Fibroblast of lung (primary cell): Measurements from ENCODE around the gene IRF5. TPM values are rescaled to one million over a fixed set of nuclear protein-coding genes. Genes with fewer than 3 reads are reported as not detected.

ENCODE experiments used
- DNase-seq, 2 donors: peaks; one replicate each; pipeline versions ENCODE4 v3.0.0 to v3.0.0-alpha.2; 2010; ENCODE audit warnings: low read depth in 2 of 2
- H2AFZ ChIP-seq: 2 replicates; pipeline ENCODE4 v1.5.1; 2012; ENCODE audit warnings: low read length, control low read depth, inconsistent platforms
- H3K27ac ChIP-seq: 2 replicates; pipeline ENCODE4 v1.5.1; 2011; ENCODE audit warnings: low read length, control low read depth; ENCODE audit not compliant: insufficient read depth
- H3K27me3 ChIP-seq: 2 replicates; pipeline ENCODE4 v1.5.1; 2011; ENCODE audit warnings: mild to moderate bottlenecking, low read length; ENCODE audit not compliant: control insufficient read depth, insufficient read depth
- H3K36me3 ChIP-seq: 2 replicates; pipeline ENCODE4 v1.5.1; 2011; ENCODE audit warnings: low read length; ENCODE audit not compliant: control insufficient read depth, insufficient read depth
- H3K4me1 ChIP-seq: 2 replicates; pipeline ENCODE4 v1.5.1; 2011; ENCODE audit warnings: low read length; ENCODE audit not compliant: control insufficient read depth, insufficient read depth; ENCODE audit errors: extremely low read depth
- H3K4me2 ChIP-seq: 2 replicates; pipeline ENCODE4 v1.5.1; 2011; ENCODE audit warnings: low read length, control low read depth; ENCODE audit not compliant: insufficient read depth; ENCODE audit errors: extremely low read depth
- H3K4me3 ChIP-seq, 4 experiments: fragments of 200-600 bp in 1 of 4; sonication (generic) in 1 of 4; replicated peaks in 1 of 4; 2 replicates each; pipeline ENCODE4 v1.5.1; 2011 to 2016; ENCODE audit warnings: low read length in 4 of 4, low read depth in 3 of 4, mild to moderate bottlenecking in 3 of 4, control low read depth in 2 of 4, inconsistent platforms in 1 of 4, mixed read lengths in 1 of 4; ENCODE audit not compliant: insufficient read depth in 1 of 4; ENCODE audit errors: control extremely low read depth in 1 of 4
- H3K79me2 ChIP-seq: 2 replicates; pipeline ENCODE4 v1.5.1; 2012; ENCODE audit warnings: mild to moderate bottlenecking, low read length, inconsistent platforms; ENCODE audit not compliant: control insufficient read depth, insufficient read depth
- H3K9ac ChIP-seq: 2 replicates; pipeline ENCODE4 v1.5.1; 2011; ENCODE audit warnings: mild to moderate bottlenecking, low read length, control low read depth; ENCODE audit not compliant: insufficient read depth
- H3K9me3 ChIP-seq: 2 replicates; pipeline ENCODE4 v1.5.1; 2012; ENCODE audit warnings: low read depth, low read length; ENCODE audit not compliant: control insufficient read depth, insufficient read depth
- H4K20me1 ChIP-seq: 2 replicates; pipeline ENCODE4 v1.5.1; 2011; ENCODE audit warnings: low read length; ENCODE audit not compliant: control insufficient read depth, insufficient read depth; ENCODE audit errors: extremely low read depth
- CTCF ChIP-seq, 2 donors: IDR thresholded peaks in 1 of 2; conservative IDR thresholded peaks in 1 of 2; 1 replicate in 1 of 2; 2 replicates in 1 of 2; pipeline ENCODE4 v1.5.1; 2011 to 2012; ENCODE audit warnings: low read length in 2 of 2, control low read depth in 1 of 2, inconsistent platforms in 1 of 2, low read depth in 1 of 2, mild to moderate bottlenecking in 1 of 2
- EZH2 ChIP-seq: IDR thresholded peaks from 2 replicates; pipeline ENCODE4 v1.5.1; 2012; ENCODE audit warnings: low read length, control low read depth, mild to moderate bottlenecking; ENCODE audit errors: missing control alignments
- polyA plus RNA-seq, 2 donors: library from polyadenylated mRNA; depleted of rRNA in 1 of 2; stranded (reverse) in 1 of 2; unstranded in 1 of 2; fragments of >200 nt; gene quantifications; 2 replicates each; pipeline ENCODE4 v1.2.1, GENCODE V29; 2011 to 2012; ENCODE audit warnings: missing spikeins in 1 of 2
- total RNA-seq: library from RNA; depleted of rRNA; stranded (reverse); fragments of >200 nt; gene quantifications from 2 replicates; pipeline ENCODE4 v1.2.1, GENCODE V29; 2014

The IRF5 gene
- total and polyA plus RNA-seq, 2 donors (not counting 1 experiment from before 2014, with no cell fraction given) = 0.33 TPM; not detected in 1

GRCh38 chr7:128938544-128939074 is 882 bp downstream of the IRF5 start:
- Histone ChIP-seq H3K4me3 (peak overlapping the region; percentile 26 to 39 (median 34)), H3K27me3 (peaks cover 36% of the 10 kb centered on the region), H3K79me2 (no peaks in the 10 kb centered on the region), H3K36me3 (no peaks in the 10 kb centered on the region), H4K20me1 (no peaks in the 10 kb centered on the region), H3K9ac (no peak overlapping the region), H3K9me3 (no peaks in the 10 kb centered on the region), H3K27ac (no peak overlapping the region), H3K4me2 (peak overlapping the region; percentile 80), H3K4me1 (no peaks in the 10 kb centered on the region), H2AFZ (peak overlapping the region; percentile 33)
- DNase-seq = no peak
- TF ChIP-seq CTCF (conservative IDR thresholded peaks at IDR 0.05 in 1 of 2, IDR thresholded peaks at IDR 0.05 in 1 of 2; ENCODE audit: low read depth in 1 of 2, low read length in 2 of 2) (no peak), EZH2 (peak; percentile 83)

- H3K4me2 ChIP-seq = no peak overlapping the region
- TF ChIP-seq CTCF (conservative IDR thresholded peaks at IDR 0.05 in 1 of 2, IDR thresholded peaks at IDR 0.05 in 1 of 2; ENCODE audit: low read depth in 1 of 2, low read length in 2 of 2) (no peak), EZH2 (no peak)
- H3K79me2 ChIP-seq = no peaks in the 10 kb centered on the region
- no peak overlapping the region for H3K4me3 ChIP-seq
- no peaks in the 10 kb centered on the region for H3K9me3 ChIP-seq
- no peaks in the 10 kb centered on the region for H3K4me1 ChIP-seq
- H4K20me1 ChIP-seq = no peaks in the 10 kb centered on the region
- no peak overlapping the region for H3K9ac ChIP-seq
- H3K27me3 ChIP-seq = peaks cover 36% of the 10 kb centered on the region
- no peaks in the 10 kb centered on the region for H3K36me3 ChIP-seq
- H2AFZ ChIP-seq = no peak overlapping the region
- DNase-seq = no peak
- no peak overlapping the region for H3K27ac ChIP-seq
Observed at GRCh38 chr7:128939075-128939860, 1.5 kb downstream of the IRF5 start.

GRCh38 chr7:128939861-128940410 is 2.2 kb downstream of the IRF5 start:
- no peaks in the 10 kb centered on the region for H3K4me1 ChIP-seq
- H3K9ac ChIP-seq = no peak overlapping the region
- H3K27ac ChIP-seq = no peak overlapping the region
- H3K4me3 ChIP-seq = no peak overlapping the region
- no peaks in the 10 kb centered on the region for H4K20me1 ChIP-seq
- no peak overlapping the region for H2AFZ ChIP-seq
- H3K4me2 ChIP-seq = no peak overlapping the region
- peaks cover 32% of the 10 kb centered on the region for H3K27me3 ChIP-seq
- no peaks in the 10 kb centered on the region for H3K79me2 ChIP-seq
- TF ChIP-seq EZH2 (no peak), CTCF (conservative IDR thresholded peaks at IDR 0.05 in 1 of 2, IDR thresholded peaks at IDR 0.05 in 1 of 2; ENCODE audit: low read depth in 1 of 2, low read length in 2 of 2) (no peak)
- H3K36me3 ChIP-seq = no peaks in the 10 kb centered on the region
- no peaks in the 10 kb centered on the region for H3K9me3 ChIP-seq
- DNase-seq = no peak
